GM10266 (cell line): Measurements from ENCODE around the gene RBP3.

Experiments used
- DNase-seq: peaks from one replicate; pipeline ENCODE4 v3.0.0; 2012; ENCODE audit errors: extremely low spot score
- TF ChIP-seq, protein P1 (sequence below): IDR thresholded peaks from 2 replicates; pipeline ENCODE4 v1.5.1; 2012; ENCODE audit warnings: mild to moderate bottlenecking, low read depth; ENCODE audit not compliant: control insufficient read depth, insufficient read depth; ENCODE audit errors: missing control alignments

The RBP3 gene

DNA sequence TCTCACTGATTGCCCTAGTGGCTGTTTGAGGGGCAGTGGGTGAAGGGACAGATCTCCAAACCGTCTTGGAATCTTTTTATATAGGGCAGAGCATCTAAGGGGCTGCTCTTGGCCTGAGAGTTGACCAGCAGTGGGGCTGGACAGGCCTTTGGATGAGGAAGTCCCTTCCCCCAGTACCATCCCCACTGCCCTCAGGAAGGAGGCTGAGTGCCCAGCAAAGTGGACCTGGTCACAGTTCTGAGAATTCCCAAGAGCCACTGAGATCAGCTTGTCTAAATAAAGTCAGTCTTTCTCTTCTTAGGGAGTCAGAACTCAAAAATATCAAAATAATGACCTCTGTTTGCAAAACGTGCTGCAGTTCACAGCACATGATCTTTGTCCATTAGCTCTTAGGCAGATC is 42.6 kb upstream of the RBP3 start:
- TF ChIP-seq, protein P1, sequence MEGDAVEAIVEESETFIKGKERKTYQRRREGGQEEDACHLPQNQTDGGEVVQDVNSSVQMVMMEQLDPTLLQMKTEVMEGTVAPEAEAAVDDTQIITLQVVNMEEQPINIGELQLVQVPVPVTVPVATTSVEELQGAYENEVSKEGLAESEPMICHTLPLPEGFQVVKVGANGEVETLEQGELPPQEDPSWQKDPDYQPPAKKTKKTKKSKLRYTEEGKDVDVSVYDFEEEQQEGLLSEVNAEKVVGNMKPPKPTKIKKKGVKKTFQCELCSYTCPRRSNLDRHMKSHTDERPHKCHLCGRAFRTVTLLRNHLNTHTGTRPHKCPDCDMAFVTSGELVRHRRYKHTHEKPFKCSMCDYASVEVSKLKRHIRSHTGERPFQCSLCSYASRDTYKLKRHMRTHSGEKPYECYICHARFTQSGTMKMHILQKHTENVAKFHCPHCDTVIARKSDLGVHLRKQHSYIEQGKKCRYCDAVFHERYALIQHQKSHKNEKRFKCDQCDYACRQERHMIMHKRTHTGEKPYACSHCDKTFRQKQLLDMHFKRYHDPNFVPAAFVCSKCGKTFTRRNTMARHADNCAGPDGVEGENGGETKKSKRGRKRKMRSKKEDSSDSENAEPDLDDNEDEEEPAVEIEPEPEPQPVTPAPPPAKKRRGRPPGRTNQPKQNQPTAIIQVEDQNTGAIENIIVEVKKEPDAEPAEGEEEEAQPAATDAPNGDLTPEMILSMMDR: no peak
- DNase-seq: no peak

DNA sequence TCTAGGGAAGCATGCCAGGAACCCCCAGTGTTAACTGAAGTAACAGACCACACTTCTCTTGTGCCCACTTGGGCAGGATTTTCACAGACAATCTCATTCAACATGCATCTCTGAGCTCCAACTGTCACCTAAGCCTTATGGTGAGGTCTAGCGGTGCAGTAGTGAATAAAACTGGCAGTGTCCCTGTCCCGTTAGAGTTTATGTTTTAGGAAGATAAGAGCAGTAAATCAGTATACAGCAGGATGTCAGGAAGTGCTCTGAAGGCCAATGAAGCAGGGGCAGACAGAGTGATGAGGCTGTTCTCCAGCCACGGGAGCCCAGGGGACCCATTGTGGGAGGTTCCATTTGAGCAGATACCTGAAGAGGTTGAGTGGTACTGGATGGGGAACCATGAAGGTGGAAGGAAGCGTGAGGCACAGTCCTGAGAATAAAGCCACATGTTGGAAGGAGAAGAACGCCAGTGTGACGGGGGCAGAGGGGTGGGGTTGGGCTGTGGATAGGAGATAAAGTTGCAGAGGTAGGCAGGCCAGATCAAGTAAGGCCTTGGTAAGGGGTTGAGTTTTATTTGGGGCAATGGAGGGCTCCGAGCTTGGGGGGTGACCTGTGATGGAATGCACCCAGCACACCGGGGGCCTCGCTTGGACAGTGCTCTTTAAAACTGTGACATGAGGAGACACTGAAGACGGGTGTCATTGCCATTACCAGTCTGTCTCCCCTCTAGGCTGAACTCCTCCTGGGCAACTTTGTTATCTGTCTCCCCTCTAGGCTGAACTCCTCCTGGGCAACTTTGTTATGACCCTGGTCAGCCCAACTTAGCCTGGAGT is 41.6 kb upstream of the RBP3 start:
- TF ChIP-seq, protein P1: no peak

DNA sequence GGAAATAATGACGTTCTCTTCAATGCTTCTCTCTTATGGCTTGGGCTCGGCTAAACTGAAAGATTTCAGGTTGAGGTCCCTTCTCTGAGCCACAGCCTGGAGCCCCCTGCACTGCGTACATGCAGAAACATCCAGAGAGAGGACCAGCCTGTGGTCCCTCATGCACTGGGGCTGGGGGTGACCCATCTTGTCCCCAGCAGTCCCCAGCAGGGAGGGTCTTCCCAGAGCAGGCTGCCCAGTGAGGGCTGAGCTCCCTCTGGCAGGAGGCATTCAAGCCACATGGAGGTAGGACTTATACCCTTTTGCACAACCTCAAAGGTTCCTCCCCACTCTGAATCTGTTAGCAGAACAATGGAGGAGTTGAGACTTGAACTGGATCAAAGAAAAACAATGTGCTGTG is 40.8 kb upstream of the RBP3 start:
- no peak for DNase-seq
- TF ChIP-seq, protein P1: no peak

More for the DNA sequence above, 41.6 kb upstream of the RBP3 start:
- DNase-seq: no peak

DNA sequence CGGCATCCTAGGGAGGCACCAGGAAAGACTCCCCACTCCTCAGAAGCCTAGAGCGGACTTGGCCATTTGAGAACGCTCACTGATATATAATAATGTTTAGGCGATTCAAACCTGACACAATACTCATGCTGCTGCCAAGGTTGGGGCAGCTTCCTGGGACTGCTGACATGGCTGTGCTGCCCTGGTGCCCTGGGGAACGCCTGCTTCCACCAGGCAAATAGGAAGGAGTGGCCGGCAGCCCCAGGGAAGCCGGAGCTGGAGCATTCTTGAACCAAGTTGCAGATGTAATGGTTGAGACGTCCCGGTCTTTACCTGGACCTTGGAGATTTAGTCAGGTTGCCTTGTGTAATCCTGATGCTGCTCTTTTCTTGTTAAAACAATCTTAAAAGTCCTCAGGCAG is 39.4 kb upstream of the RBP3 start:
- TF ChIP-seq, protein P1: no peak
- DNase-seq: no peak

DNA sequence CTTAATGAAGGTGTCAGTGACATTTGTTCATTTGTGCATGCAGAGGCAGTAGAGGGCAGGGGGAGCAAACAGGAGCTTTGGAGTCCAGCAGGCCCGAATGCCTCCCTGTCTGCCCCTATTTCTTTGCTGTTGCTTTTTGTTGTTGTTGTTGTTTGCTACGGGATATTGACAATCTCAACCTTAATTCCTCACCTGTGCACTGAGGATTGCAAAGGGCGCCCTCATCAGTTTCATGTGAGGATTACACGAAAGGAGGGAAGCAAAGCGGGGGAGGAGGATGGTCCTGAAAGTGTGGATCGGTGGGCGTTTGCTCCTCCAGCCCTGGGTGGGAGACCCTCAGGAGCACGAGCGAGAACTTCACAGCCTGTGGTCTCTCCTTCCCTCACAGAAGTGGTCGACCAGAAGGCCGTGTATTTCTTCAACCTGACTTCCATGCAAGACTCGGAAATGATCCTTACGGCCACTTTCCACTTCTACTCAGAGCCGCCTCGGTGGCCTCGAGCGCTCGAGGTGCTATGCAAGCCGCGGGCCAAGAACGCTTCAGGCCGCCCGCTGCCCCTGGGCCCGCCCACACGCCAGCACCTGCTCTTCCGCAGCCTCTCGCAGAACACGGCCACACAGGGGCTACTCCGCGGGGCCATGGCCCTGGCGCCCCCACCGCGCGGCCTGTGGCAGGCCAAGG is 38.6 kb upstream of the RBP3 start:
- no peak for DNase-seq

DNA sequence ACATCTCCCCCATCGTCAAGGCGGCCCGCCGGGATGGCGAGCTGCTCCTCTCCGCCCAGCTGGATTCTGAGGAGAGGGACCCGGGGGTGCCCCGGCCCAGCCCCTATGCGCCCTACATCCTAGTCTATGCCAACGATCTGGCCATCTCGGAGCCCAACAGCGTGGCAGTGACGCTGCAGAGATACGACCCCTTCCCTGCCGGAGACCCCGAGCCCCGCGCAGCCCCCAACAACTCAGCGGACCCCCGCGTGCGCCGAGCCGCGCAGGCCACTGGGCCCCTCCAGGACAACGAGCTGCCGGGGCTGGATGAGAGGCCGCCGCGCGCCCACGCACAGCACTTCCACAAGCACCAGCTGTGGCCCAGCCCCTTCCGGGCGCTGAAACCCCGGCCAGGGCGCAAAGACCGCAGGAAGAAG is 38.1 kb upstream of the RBP3 start:
- DNase-seq: no peak
- TF ChIP-seq, protein P1: no peak

More for the DNA sequence above, 38.6 kb upstream of the RBP3 start:
- TF ChIP-seq, protein P1: peak; percentile 21
